ENCODE data around the gene MYRF. TPM values are rescaled to one million over a fixed set of nuclear protein-coding genes. Genes with fewer than 3 reads are reported as not detected.

MYRF gene
- total RNA-seq, 1 donor from 2014 or later: not detected

DNA sequence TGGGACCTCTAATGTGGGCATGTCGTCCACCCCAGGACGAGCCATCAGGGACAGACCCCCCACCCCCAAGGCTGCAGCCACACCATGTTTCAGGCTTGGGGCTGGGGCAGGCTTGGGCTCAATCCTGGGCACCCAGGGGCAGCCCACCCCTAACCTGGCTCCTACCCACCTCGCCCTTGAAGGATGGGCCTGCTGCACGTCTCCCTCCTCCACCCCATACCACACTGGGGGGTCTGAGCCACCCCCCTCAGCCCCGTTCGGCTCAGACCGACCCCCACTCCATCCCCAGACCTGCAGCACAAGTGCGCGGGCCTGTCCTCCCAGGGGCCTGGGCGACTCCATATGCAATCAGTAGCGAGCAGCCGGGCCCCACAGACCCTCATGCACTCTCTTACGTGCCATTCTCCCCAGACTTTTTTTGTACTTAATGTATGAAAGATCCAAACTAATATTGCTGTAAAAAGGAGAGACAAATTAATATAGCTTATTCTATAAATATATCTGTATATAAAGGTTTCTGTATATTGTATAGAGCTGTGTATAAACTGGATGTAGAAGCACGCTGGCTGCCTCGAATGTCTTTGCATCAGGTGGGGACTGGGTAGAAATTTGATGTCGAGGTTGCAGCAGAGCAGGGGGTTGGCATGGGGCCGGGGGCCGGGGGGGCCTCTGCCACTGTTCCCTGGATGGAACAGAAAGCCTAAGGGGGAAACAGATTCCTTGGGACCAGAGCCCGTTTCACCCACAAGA lies 5.8 kb upstream of the MYRF start:
- no peak for DNase-seq (ENCODE audit: low spot score in 2 of 2)
- Histone ChIP-seq H3K36me3 (no peaks in the 10 kb centered on the region), H3K27ac (no peak overlapping the region), H3K27me3 (no peaks in the 10 kb centered on the region), H3K4me1 (no peaks in the 10 kb centered on the region), H3K4me3 (no peak overlapping the region), H3K9me3 (no peaks in the 10 kb centered on the region)
- TF ChIP-seq, protein P1, sequence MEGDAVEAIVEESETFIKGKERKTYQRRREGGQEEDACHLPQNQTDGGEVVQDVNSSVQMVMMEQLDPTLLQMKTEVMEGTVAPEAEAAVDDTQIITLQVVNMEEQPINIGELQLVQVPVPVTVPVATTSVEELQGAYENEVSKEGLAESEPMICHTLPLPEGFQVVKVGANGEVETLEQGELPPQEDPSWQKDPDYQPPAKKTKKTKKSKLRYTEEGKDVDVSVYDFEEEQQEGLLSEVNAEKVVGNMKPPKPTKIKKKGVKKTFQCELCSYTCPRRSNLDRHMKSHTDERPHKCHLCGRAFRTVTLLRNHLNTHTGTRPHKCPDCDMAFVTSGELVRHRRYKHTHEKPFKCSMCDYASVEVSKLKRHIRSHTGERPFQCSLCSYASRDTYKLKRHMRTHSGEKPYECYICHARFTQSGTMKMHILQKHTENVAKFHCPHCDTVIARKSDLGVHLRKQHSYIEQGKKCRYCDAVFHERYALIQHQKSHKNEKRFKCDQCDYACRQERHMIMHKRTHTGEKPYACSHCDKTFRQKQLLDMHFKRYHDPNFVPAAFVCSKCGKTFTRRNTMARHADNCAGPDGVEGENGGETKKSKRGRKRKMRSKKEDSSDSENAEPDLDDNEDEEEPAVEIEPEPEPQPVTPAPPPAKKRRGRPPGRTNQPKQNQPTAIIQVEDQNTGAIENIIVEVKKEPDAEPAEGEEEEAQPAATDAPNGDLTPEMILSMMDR (IDR thresholded peaks at IDR 0.05): no peak
- intact Hi-C loops (cut with DNase I): no loop called here

DNA sequence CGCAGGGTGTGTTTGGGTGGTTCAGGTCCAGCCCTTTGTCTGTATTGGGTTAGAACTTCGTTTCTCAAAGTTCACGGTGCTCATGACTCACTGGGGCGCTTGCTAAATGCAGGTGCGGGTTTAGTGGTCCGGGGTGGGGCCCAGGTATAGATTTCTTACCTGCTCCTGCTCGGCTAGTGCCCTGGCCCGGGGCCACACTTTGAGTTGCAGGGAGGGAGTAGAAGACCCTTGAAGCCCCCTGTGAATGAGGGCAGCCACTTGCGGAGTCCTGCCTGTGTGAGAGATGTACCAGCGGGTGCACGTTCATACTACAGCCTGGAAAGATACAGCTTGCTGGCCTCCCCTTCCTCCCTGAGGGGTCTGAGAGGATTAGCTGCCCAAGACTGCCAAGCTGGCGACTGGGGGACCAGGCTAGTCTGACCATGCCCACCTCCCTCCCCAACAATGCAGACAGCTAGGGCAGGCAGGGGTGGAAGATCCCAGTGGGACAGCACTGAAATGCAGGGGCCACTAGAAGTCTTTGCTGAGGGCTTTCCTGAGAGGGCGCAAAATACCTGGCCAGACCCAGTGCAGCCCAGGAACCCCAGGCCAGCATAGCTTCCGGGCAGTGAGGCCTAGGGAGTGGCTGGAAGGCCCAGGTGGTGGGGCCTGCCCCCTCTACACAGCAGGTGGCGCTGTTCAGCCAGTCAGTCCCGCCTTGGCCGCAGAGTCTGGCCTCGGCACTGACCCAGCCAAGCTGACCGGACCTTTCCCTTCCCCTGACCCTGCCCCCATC lies 5.1 kb upstream of the MYRF start:
- TF ChIP-seq, protein P1 (IDR thresholded peaks at IDR 0.05): peak; percentile 59 to 83 (median 71)
- intact Hi-C loops (cut with DNase I): no loop called here
- H3K4me1 ChIP-seq: peaks cover 0 to 4% of the 10 kb centered on the region in 2 donors
- H3K27me3 ChIP-seq: no peaks in the 10 kb centered on the region
- no peak overlapping the region for H3K4me3 ChIP-seq
- DNase-seq (ENCODE audit: low spot score in 2 of 2): peak; percentile 18 to 75
- no peaks in the 10 kb centered on the region for H3K9me3 ChIP-seq
- no peaks in the 10 kb centered on the region for H3K36me3 ChIP-seq
- H3K27ac ChIP-seq: no peak overlapping the region

DNA sequence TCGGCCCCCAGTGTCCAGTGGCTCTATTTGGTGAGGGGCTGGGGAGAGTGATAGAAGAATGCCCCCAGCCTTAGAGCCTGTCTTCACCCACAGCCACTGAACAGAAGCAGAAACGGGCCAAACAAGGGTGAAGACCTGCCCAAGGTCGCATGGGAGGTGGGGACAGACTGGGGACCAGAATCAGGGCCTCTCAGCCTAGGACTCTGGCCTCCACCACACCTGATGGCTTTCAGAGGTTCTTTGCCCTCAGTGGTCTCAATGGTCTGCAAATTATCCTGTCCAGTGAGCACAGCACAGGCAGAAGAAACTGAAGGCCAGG lies 4.5 kb upstream of the MYRF start:
- intact Hi-C loops (cut with DNase I): loop anchor here (2.0 kb wide), 1 partner anchor 361 kb away; no protein-coding TSS in a partner anchor
- no peak for DNase-seq (ENCODE audit: low spot score in 2 of 2)
- H3K36me3 ChIP-seq: no peaks in the 10 kb centered on the region
- H3K27me3 ChIP-seq: no peaks in the 10 kb centered on the region
- no peaks in the 10 kb centered on the region for H3K9me3 ChIP-seq
- TF ChIP-seq, protein P1 (IDR thresholded peaks at IDR 0.05): no peak
- H3K4me1 ChIP-seq: peaks cover 3 to 8% of the 10 kb centered on the region in 2 donors
- no peak overlapping the region for H3K4me3 ChIP-seq
- no peak overlapping the region for H3K27ac ChIP-seq

- no peak overlapping the region for H3K27ac ChIP-seq
- H3K36me3 ChIP-seq: no peaks in the 10 kb centered on the region
- no peak for DNase-seq (ENCODE audit: low spot score in 2 of 2)
- no peak overlapping the region for H3K4me3 ChIP-seq
- TF ChIP-seq, protein P1 (IDR thresholded peaks at IDR 0.05): no peak
- H3K27me3 ChIP-seq: no peaks in the 10 kb centered on the region
- intact Hi-C loops (cut with DNase I): loop anchor here (2.0 kb wide), 1 partner anchor 359 kb away; no protein-coding TSS in a partner anchor
- peaks cover 3 to 8% of the 10 kb centered on the region in 2 donors for H3K4me1 ChIP-seq
- H3K9me3 ChIP-seq: no peaks in the 10 kb centered on the region
These were observed 2.7 kb upstream of the MYRF start for GRCh38 chr11:61749591-61750217.

- TF ChIP-seq, protein P1 (IDR thresholded peaks at IDR 0.05): no peak
- Histone ChIP-seq H3K27me3 (no peaks in the 10 kb centered on the region), H3K4me3 (no peak overlapping the region), H3K36me3 (no peaks in the 10 kb centered on the region), H3K9me3 (no peaks in the 10 kb centered on the region), H3K4me1 (peaks cover 3 to 8% of the 10 kb centered on the region in 2 donors), H3K27ac (no peak overlapping the region)
- DNase-seq (ENCODE audit: low spot score in 2 of 2): no peak
- intact Hi-C loops (cut with DNase I): no loop called here
These were observed 1.7 kb upstream of the MYRF start for GRCh38 chr11:61750631-61751273.

Data from ascending aorta (tissue), 2 donors.